T-helper 2 cell treated with Interferon-gamma antibody and Interleukin-4, amounts not matched to agents 5 μg/mL and 100 μg/mL, for 36 hours (primary cell): Measurements from ENCODE around the gene EFCAB12.
"Not testable (repeated sequence)": the region's sequence is repeated elsewhere in the genome, so short reads cannot be mapped to it uniquely, and the experiment has no call there.

Experiments
- DNase-seq: peaks from one replicate; pipeline ENCODE4 v3.0.0; 2021; ENCODE audit warnings: low spot score
- H3K27ac Mint-ChIP-seq: one replicate; pipeline ENCODE4 v1.8.0; 2021; ENCODE audit warnings: mild to moderate bottlenecking, mixed read lengths
- H3K27me3 Mint-ChIP-seq: one replicate; pipeline ENCODE4 v1.8.0; 2021; ENCODE audit warnings: low read depth, mixed read lengths
- H3K36me3 Mint-ChIP-seq: one replicate; pipeline ENCODE4 v1.8.0; 2021; ENCODE audit warnings: low read depth, mixed read lengths
- H3K4me1 Mint-ChIP-seq: one replicate; pipeline ENCODE4 v1.8.0; 2021; ENCODE audit warnings: low read depth, mixed read lengths
- H3K4me3 Mint-ChIP-seq: one replicate; pipeline ENCODE4 v1.8.0; 2022; ENCODE audit warnings: mild to moderate bottlenecking, moderate library complexity, mixed read lengths
- H3K9me3 Mint-ChIP-seq: one replicate; pipeline ENCODE4 v1.8.0; 2021; ENCODE audit warnings: mixed read lengths

Gene EFCAB12

GRCh38 chr3:129370248-129370964, 58.0 kb downstream of the EFCAB12 start:
- no peak overlapping the region for H3K4me3 Mint-ChIP-seq
- no peaks in the 10 kb centered on the region for H3K4me1 Mint-ChIP-seq
- H3K27ac Mint-ChIP-seq: no peak overlapping the region
- no peak for DNase-seq
- H3K27me3 Mint-ChIP-seq: no peaks in the 10 kb centered on the region
- H3K9me3 Mint-ChIP-seq: no peaks in the 10 kb centered on the region
- H3K36me3 Mint-ChIP-seq: no peaks in the 10 kb centered on the region

- no peaks in the 10 kb centered on the region for H3K4me1 Mint-ChIP-seq
- H3K36me3 Mint-ChIP-seq: no peaks in the 10 kb centered on the region
- H3K9me3 Mint-ChIP-seq: no peaks in the 10 kb centered on the region
- H3K27ac Mint-ChIP-seq: no peak overlapping the region
- DNase-seq: no peak
- H3K27me3 Mint-ChIP-seq: no peaks in the 10 kb centered on the region
- H3K4me3 Mint-ChIP-seq: no peak overlapping the region
These were observed 58.7 kb downstream of the EFCAB12 start for GRCh38 chr3:129369711-129370110.

- Mint-ChIP-seq H3K27ac (no peak overlapping the region), H3K4me3 (no peak overlapping the region), H3K36me3 (no peaks in the 10 kb centered on the region), H3K4me1 (no peaks in the 10 kb centered on the region), H3K27me3 (no peaks in the 10 kb centered on the region), H3K9me3 (no peaks in the 10 kb centered on the region)
- no peak for DNase-seq
These were observed 60.6 kb downstream of the EFCAB12 start for GRCh38 chr3:129367821-129368220.

- Mint-ChIP-seq H3K27me3 (no peaks in the 10 kb centered on the region), H3K9me3 (no peaks in the 10 kb centered on the region), H3K36me3 (no peaks in the 10 kb centered on the region), H3K4me1 (no peaks in the 10 kb centered on the region), H3K4me3 (no peak overlapping the region), H3K27ac (no peak overlapping the region)
- DNase-seq: no peak
These were observed 62.1 kb downstream of the EFCAB12 start for GRCh38 chr3:129366312-129366831.

- no peak overlapping the region for H3K27ac Mint-ChIP-seq
- no peak for DNase-seq
- no peaks in the 10 kb centered on the region for H3K27me3 Mint-ChIP-seq
- no peaks in the 10 kb centered on the region for H3K4me1 Mint-ChIP-seq
- H3K36me3 Mint-ChIP-seq: no peaks in the 10 kb centered on the region
- H3K4me3 Mint-ChIP-seq: no peak overlapping the region
- no peaks in the 10 kb centered on the region for H3K9me3 Mint-ChIP-seq
These were observed 62.9 kb downstream of the EFCAB12 start for GRCh38 chr3:129365296-129366136.

- H3K27me3 Mint-ChIP-seq, H3K9me3 Mint-ChIP-seq, H3K36me3 Mint-ChIP-seq, H3K4me3 Mint-ChIP-seq, H3K4me1 Mint-ChIP-seq, DNase-seq, H3K27ac Mint-ChIP-seq: not testable (repeated sequence)
These were observed 63.6 kb downstream of the EFCAB12 start for GRCh38 chr3:129364811-129365210.

GRCh38 chr3:129363356-129363755, 65.1 kb downstream of the EFCAB12 start:
- H3K27me3 Mint-ChIP-seq, DNase-seq, H3K9me3 Mint-ChIP-seq, H3K27ac Mint-ChIP-seq, H3K36me3 Mint-ChIP-seq, H3K4me1 Mint-ChIP-seq, H3K4me3 Mint-ChIP-seq: not testable (repeated sequence)

- H3K4me1 Mint-ChIP-seq: no peaks in the 10 kb centered on the region
- H3K4me3 Mint-ChIP-seq: no peak overlapping the region
- no peaks in the 10 kb centered on the region for H3K27me3 Mint-ChIP-seq
These were observed 67.6 kb downstream of the EFCAB12 start for GRCh38 chr3:129360705-129361460.

GRCh38 chr3:129360171-129360611, 68.2 kb downstream of the EFCAB12 start:
- Mint-ChIP-seq H3K27me3 (no peaks in the 10 kb centered on the region), H3K9me3 (no peaks in the 10 kb centered on the region), H3K4me1 (no peaks in the 10 kb centered on the region), H3K4me3 (no peak overlapping the region), H3K27ac (no peak overlapping the region), H3K36me3 (no peaks in the 10 kb centered on the region)
- no peak for DNase-seq

More at GRCh38 chr3:129360705-129361460, 67.6 kb downstream of the EFCAB12 start:
- Mint-ChIP-seq H3K36me3 (no peaks in the 10 kb centered on the region), H3K27ac (no peak overlapping the region), H3K9me3 (no peaks in the 10 kb centered on the region)
- DNase-seq: no peak

- H3K9me3 Mint-ChIP-seq: no peaks in the 10 kb centered on the region
- no peak overlapping the region for H3K27ac Mint-ChIP-seq
- H3K4me1 Mint-ChIP-seq: no peaks in the 10 kb centered on the region
- no peak for DNase-seq
- H3K27me3 Mint-ChIP-seq: no peaks in the 10 kb centered on the region
- H3K4me3 Mint-ChIP-seq: no peak overlapping the region
- H3K36me3 Mint-ChIP-seq: no peaks in the 10 kb centered on the region
These were observed 69.6 kb downstream of the EFCAB12 start for GRCh38 chr3:129358772-129359371.

- H3K9me3 Mint-ChIP-seq: no peaks in the 10 kb centered on the region
- no peaks in the 10 kb centered on the region for H3K27me3 Mint-ChIP-seq
- DNase-seq: no peak
- H3K4me1 Mint-ChIP-seq: no peaks in the 10 kb centered on the region
- no peak overlapping the region for H3K27ac Mint-ChIP-seq
- no peak overlapping the region for H3K4me3 Mint-ChIP-seq
- no peaks in the 10 kb centered on the region for H3K36me3 Mint-ChIP-seq
These were observed 70.2 kb downstream of the EFCAB12 start for GRCh38 chr3:129358177-129358771.

GRCh38 chr3:129357616-129358015, 70.8 kb downstream of the EFCAB12 start:
- Mint-ChIP-seq H3K4me3 (no peak overlapping the region), H3K27me3 (no peaks in the 10 kb centered on the region)

GRCh38 chr3:129356756-129357425, 71.5 kb downstream of the EFCAB12 start:
- Mint-ChIP-seq H3K27ac (no peak overlapping the region), H3K27me3 (no peaks in the 10 kb centered on the region), H3K4me3 (no peak overlapping the region), H3K9me3 (no peaks in the 10 kb centered on the region), H3K4me1 (no peaks in the 10 kb centered on the region), H3K36me3 (no peaks in the 10 kb centered on the region)
- no peak for DNase-seq

More at GRCh38 chr3:129357616-129358015, 70.8 kb downstream of the EFCAB12 start:
- Mint-ChIP-seq H3K27ac (no peak overlapping the region), H3K36me3 (no peaks in the 10 kb centered on the region), H3K9me3 (no peaks in the 10 kb centered on the region), H3K4me1 (no peaks in the 10 kb centered on the region)
- no peak for DNase-seq
